MM.1S (cell line): ENCODE data around the gene ALDH3B2.

Experiments
- DNase-seq: peaks from one replicate; pipeline ENCODE4 v3.0.0-alpha.2; 2015
- H2AFZ ChIP-seq: fragments of 300-600 bp; sonication (generic); 2 replicates; pipeline ENCODE4 v1.6.0; 2016; ENCODE audit warnings: antibody characterized with exemption, low read length
- H3F3A ChIP-seq: fragments of 300-600 bp; sonication (generic); 2 replicates; pipeline ENCODE4 v1.6.1; 2016; ENCODE audit warnings: mild to moderate bottlenecking, antibody characterized with exemption, low read length, moderate library complexity, mixed read lengths; ENCODE audit not compliant: insufficient read depth
- H3K27ac ChIP-seq: fragments of 300-600 bp; sonication (generic); 2 replicates; pipeline ENCODE4 v1.5.1; 2016; ENCODE audit warnings: mild to moderate bottlenecking, low read length
- H3K27me3 ChIP-seq: fragments of 300-600 bp; sonication (generic); replicated peaks from 2 replicates; pipeline ENCODE4 v1.6.0; 2016; ENCODE audit warnings: low read length; ENCODE audit not compliant: insufficient read depth
- H3K36me3 ChIP-seq: fragments of 300-600 bp; sonication (generic); replicated peaks from 2 replicates; pipeline ENCODE4 v1.6.1; 2016; ENCODE audit warnings: mild to moderate bottlenecking, low read length, mixed read lengths; ENCODE audit not compliant: insufficient read depth
- H3K4me1 ChIP-seq: fragments of 300-600 bp; sonication (generic); 2 replicates; pipeline ENCODE4 v1.6.1; 2016; ENCODE audit warnings: low read length, mixed read lengths
- H3K4me2 ChIP-seq: fragments of 300-600 bp; sonication (generic); 2 replicates; pipeline ENCODE4 v1.6.0; 2016; ENCODE audit warnings: low read depth, low read length
- H3K4me3 ChIP-seq: fragments of 300-600 bp; sonication (generic); 2 replicates; pipeline ENCODE4 v1.5.1; 2016; ENCODE audit warnings: low read length, mixed read lengths
- H3K79me2 ChIP-seq: fragments of 300-600 bp; sonication (generic); 2 replicates; pipeline ENCODE4 v1.6.1; 2016; ENCODE audit warnings: mixed run types, low read length, mixed read lengths
- H3K9ac ChIP-seq: fragments of 300-600 bp; sonication (generic); 2 replicates; pipeline ENCODE4 v1.6.1; 2016; ENCODE audit warnings: low read length, mixed read lengths
- H3K9me2 ChIP-seq: fragments of 300-600 bp; sonication (generic); replicated peaks from 2 replicates; pipeline ENCODE4 v1.6.1; 2016; ENCODE audit warnings: mild to moderate bottlenecking, low read length, mixed read lengths; ENCODE audit not compliant: insufficient read depth
- H3K9me3 ChIP-seq: fragments of 300-600 bp; sonication (generic); replicated peaks from 2 replicates; pipeline ENCODE4 v1.6.1; 2016; ENCODE audit warnings: mild to moderate bottlenecking, low read length, mixed read lengths; ENCODE audit not compliant: insufficient read depth
- H4K20me1 ChIP-seq: fragments of 300-600 bp; sonication (generic); 2 replicates; pipeline ENCODE4 v1.6.1; 2016; ENCODE audit warnings: mild to moderate bottlenecking, low read length, moderate library complexity, mixed read lengths; ENCODE audit not compliant: insufficient read depth
- CTCF ChIP-seq: fragments of 300-600 bp; sonication (generic); IDR thresholded peaks from 2 replicates; pipeline ENCODE4 v1.5.1; 2016; ENCODE audit warnings: antibody characterized with exemption, low read length, mixed read lengths
- EZH2 ChIP-seq: fragments of 300-600 bp; sonication (generic); optimal IDR thresholded peaks from 2 replicates; pipeline ENCODE3; 2017; ENCODE audit warnings: low read depth, mild to moderate bottlenecking, antibody characterized with exemption, low read length, mixed read lengths
- EZH2phosphoT487 ChIP-seq: fragments of 300-600 bp; sonication (generic); IDR thresholded peaks from 2 replicates; pipeline ENCODE4 v1.6.1; 2018; ENCODE audit warnings: antibody characterized with exemption, low read length

The ALDH3B2 gene

GRCh38 chr11:67632175-67632981 lies 42.0 kb downstream of the ALDH3B2 start:
- no peak overlapping the region for H3K9ac ChIP-seq
- DNase-seq = no peak

GRCh38 chr11:67631853-67632174 lies 42.6 kb downstream of the ALDH3B2 start:
- Histone ChIP-seq H3K36me3 (no peaks in the 10 kb centered on the region), H3K4me3 (no peak overlapping the region), H2AFZ (no peak overlapping the region), H3K27ac (no peak overlapping the region), H3K4me1 (peaks cover 20% of the 10 kb centered on the region), H3K9me2 (no peaks in the 10 kb centered on the region), H3K27me3 (no peaks in the 10 kb centered on the region), H3K9me3 (no peaks in the 10 kb centered on the region), H3K9ac (no peak overlapping the region), H3K79me2 (peaks cover 12% of the 10 kb centered on the region), H3F3A (peaks cover 14% of the 10 kb centered on the region; the same call in 1 of the 2 replicates), H4K20me1 (no peaks in the 10 kb centered on the region), H3K4me2 (no peak overlapping the region)
- TF ChIP-seq EZH2phosphoT487 (no peak), EZH2 (no peak), CTCF (no peak)
- DNase-seq = no peak

More at GRCh38 chr11:67632175-67632981, 42.0 kb downstream of the ALDH3B2 start:
- Histone ChIP-seq H3K4me2 (no peak overlapping the region), H3K9me3 (no peaks in the 10 kb centered on the region), H3F3A (peaks cover 14% of the 10 kb centered on the region; the same call in 1 of the 2 replicates), H4K20me1 (no peaks in the 10 kb centered on the region), H2AFZ (no peak overlapping the region), H3K4me1 (peaks cover 24% of the 10 kb centered on the region), H3K36me3 (no peaks in the 10 kb centered on the region), H3K9me2 (no peaks in the 10 kb centered on the region), H3K27me3 (no peaks in the 10 kb centered on the region), H3K79me2 (peaks cover 12% of the 10 kb centered on the region), H3K27ac (no peak overlapping the region), H3K4me3 (no peak overlapping the region)
- TF ChIP-seq EZH2 (no peak), CTCF (no peak), EZH2phosphoT487 (no peak)

GRCh38 chr11:67631411-67631810 lies 43.0 kb downstream of the ALDH3B2 start:
- Histone ChIP-seq H3K36me3 (no peaks in the 10 kb centered on the region), H3K9me2 (no peaks in the 10 kb centered on the region), H3K4me2 (peak overlapping the region; percentile 92; the same call in 1 of the 2 replicates), H3K27ac (no peak overlapping the region), H4K20me1 (no peaks in the 10 kb centered on the region), H3K4me1 (peaks cover 17% of the 10 kb centered on the region), H3K9ac (no peak overlapping the region), H3K4me3 (no peak overlapping the region), H3K27me3 (no peaks in the 10 kb centered on the region), H3K79me2 (peaks cover 12% of the 10 kb centered on the region), H3F3A (peaks cover 14% of the 10 kb centered on the region; the same call in 1 of the 2 replicates), H3K9me3 (no peaks in the 10 kb centered on the region), H2AFZ (no peak overlapping the region)
- TF ChIP-seq EZH2 (no peak), CTCF (no peak)
- no peak for DNase-seq
